ENCODE data around the gene KCNK15. TPM values are rescaled to one million over a fixed set of nuclear protein-coding genes. Genes with fewer than 3 reads are reported as not detected.
A peak's percentile ranks its signal among the peaks of the same experiment; 100 is the strongest.

Gene KCNK15
- total and polyA plus RNA-seq, 10 donors: 0.06 to 0.92 (median 0.26) TPM; not detected in 3

GRCh38 chr20:44700306-44700705 is 45.4 kb upstream of the KCNK15 start:
- Histone ChIP-seq H3K9me3 (no peaks in the 10 kb centered on the region), H3K36me3 (no peaks in the 10 kb centered on the region), H3K4me3 (no peak overlapping the region), H3K27me3 (replicated peaks in 1 of 7) (peaks cover 0 to 7% (median 0%) of the 10 kb centered on the region in 7 donors), H3K27ac (no peak overlapping the region), H3K4me1 (peaks cover 3 to 30% (median 14%) of the 10 kb centered on the region in 6 donors)
- no peak for DNase-seq
- intact Hi-C loops (cut with DNase I; ENCODE audit: low total_unique reads): no loop called here
- WGBS, 5 donors: 78 to 95% (median 90%) methylated on average over 6 to 11 of the region's 11 CpGs
- TF ChIP-seq POLR2A (IDR thresholded peaks at IDR 0.05): no peak

GRCh38 chr20:44701118-44701857 is 44.4 kb upstream of the KCNK15 start:
- intact Hi-C loops (cut with DNase I; ENCODE audit: low total_unique reads): no loop called here
- 75 to 87% (median 84%) methylated on average over 7 to 15 of the region's 15 CpGs for WGBS, 5 donors
- H3K9me3 ChIP-seq: no peaks in the 10 kb centered on the region
- TF ChIP-seq CTCF (IDR thresholded peaks at IDR 0.05 in 8 of 11, conservative IDR thresholded peaks at IDR 0.05 in 3 of 11): no peak
- TF ChIP-seq POLR2A (IDR thresholded peaks at IDR 0.05): no peak
- TF ChIP-seq POLR2AphosphoS5 (IDR thresholded peaks at IDR 0.05): no peak
- peaks cover 0 to 7% (median 0%) of the 10 kb centered on the region in 7 donors for H3K27me3 ChIP-seq (replicated peaks in 1 of 7)
- H3K36me3 ChIP-seq: no peaks in the 10 kb centered on the region
- no peak overlapping the region for H3K4me3 ChIP-seq
- no peak overlapping the region for H3K27ac ChIP-seq
- peaks cover 3 to 30% (median 14%) of the 10 kb centered on the region in 6 donors for H3K4me1 ChIP-seq
- no peak for DNase-seq

GRCh38 chr20:44701858-44702256 is 43.8 kb upstream of the KCNK15 start:
- WGBS, 5 donors: 82 to 91% (median 90%) methylated on average over 7 of the region's 7 CpGs
- Histone ChIP-seq H3K4me1 (peaks cover 3 to 30% (median 14%) of the 10 kb centered on the region in 6 donors), H3K36me3 (no peaks in the 10 kb centered on the region), H3K4me3 (no peak overlapping the region), H3K9me3 (no peaks in the 10 kb centered on the region), H3K27ac (no peak overlapping the region), H3K27me3 (replicated peaks in 1 of 7) (peaks cover 0 to 7% (median 0%) of the 10 kb centered on the region in 7 donors)
- TF ChIP-seq CTCF (IDR thresholded peaks at IDR 0.05 in 8 of 11, conservative IDR thresholded peaks at IDR 0.05 in 3 of 11): no peak
- TF ChIP-seq POLR2AphosphoS5 (IDR thresholded peaks at IDR 0.05): no peak
- TF ChIP-seq POLR2A (IDR thresholded peaks at IDR 0.05): no peak
- no peak for DNase-seq
- intact Hi-C loops (cut with DNase I; ENCODE audit: low total_unique reads): no loop called here

- intact Hi-C loops (cut with DNase I; ENCODE audit: low total_unique reads): no loop called here
- Histone ChIP-seq H3K27ac (peak overlapping the region in 5 of 8 donors; percentile 26 to 65 (median 46)), H3K4me1 (peaks cover 3 to 30% (median 14%) of the 10 kb centered on the region in 6 donors), H3K9me3 (no peaks in the 10 kb centered on the region), H3K4me3 (no peak overlapping the region), H3K27me3 (replicated peaks in 1 of 7) (peaks cover 0 to 7% (median 0%) of the 10 kb centered on the region in 7 donors), H3K36me3 (no peaks in the 10 kb centered on the region)
- TF ChIP-seq POLR2AphosphoS5 (IDR thresholded peaks at IDR 0.05) (peak; percentile 60 to 77 (median 70)), CTCF (IDR thresholded peaks at IDR 0.05 in 8 of 11, conservative IDR thresholded peaks at IDR 0.05 in 3 of 11) (no peak), POLR2A (IDR thresholded peaks at IDR 0.05) (no peak)
- peak; percentile 85 for DNase-seq
- WGBS, 5 donors: 13 to 30% (median 19%) methylated on average over 7 to 9 of the region's 9 CpGs
Observed at GRCh38 chr20:44702776-44703175, 42.9 kb upstream of the KCNK15 start.
